OCI-LY7 (cell line): Measurements from ENCODE around the gene CDH12.

Experiments used
- CTCF ChIP-seq: fragments of 200-600 bp; sonication (generic); conservative IDR thresholded peaks from 2 replicates; pipeline ENCODE4 v1.5.1; 2014; ENCODE audit warnings: mild to moderate bottlenecking, antibody characterized with exemption, low read length, moderate library complexity, mixed read lengths
- EZH2phosphoT487 ChIP-seq: fragments of 200-600 bp; sonication (generic); IDR thresholded peaks from 2 replicates; pipeline ENCODE4 v1.6.1; 2018; ENCODE audit warnings: low read depth, borderline replicate concordance, mild to moderate bottlenecking, mixed run types, antibody characterized with exemption, low read length, moderate library complexity, mixed read lengths

- no peak for TF ChIP-seq EZH2phosphoT487
- no peak for TF ChIP-seq CTCF
Measured at GRCh38 chr5:21739096-21739495, 1114.0 kb downstream of the CDH12 start.
